Common myeloid progenitor, CD34-positive (primary cell): ENCODE results near the gene CCDC74A.
"Not testable (repeated sequence)": the region's sequence is repeated elsewhere in the genome, so short reads cannot be mapped to it uniquely, and the experiment has no call there.

Experiments
- CTCF ChIA-PET: fragments of 350-600 bp; sonication (Branson Sonifier 250); formaldehyde crosslinking; loops from one replicate; lab custom pipeline; 2021; ENCODE audit warnings: antibody characterized with exemption; lab: Charles Lee
- POLR2A ChIA-PET: fragments of 350-600 bp; sonication (Branson Sonifier 250); formaldehyde crosslinking; loops from one replicate; lab custom pipeline; 2021; ENCODE audit warnings: antibody characterized with exemption; lab: Charles Lee
- DNase-seq, 3 donors: peaks; one replicate each; pipeline versions ENCODE4 v3.0.0 to v3.0.0-alpha.2; 2013
- H3K27ac ChIP-seq, 2 experiments: 1 replicate in 1 of 2; 2 replicates in 1 of 2; pipeline ENCODE4 v1.7.0; 2013; ENCODE audit warnings: inconsistent platforms in 2 of 2, low read length in 2 of 2, mild to moderate bottlenecking in 2 of 2, low read depth in 1 of 2, moderate library complexity in 1 of 2; ENCODE audit not compliant: severe bottlenecking in 2 of 2, insufficient read depth in 1 of 2, poor library complexity in 1 of 2
- H3K27me3 ChIP-seq, 5 experiments: replicated peaks in 2 of 5; 1 replicate in 3 of 5; 2 replicates in 2 of 5; pipeline versions ENCODE4 v1.6.1 to v1.7.0; 2013; ENCODE audit warnings: low read length in 4 of 5, mild to moderate bottlenecking in 2 of 5, moderate library complexity in 2 of 5, inconsistent platforms in 1 of 5; ENCODE audit not compliant: insufficient read depth in 5 of 5, control insufficient read depth in 4 of 5
- H3K36me3 ChIP-seq, 4 experiments: 1 replicate in 2 of 4; 2 replicates in 2 of 4; pipeline versions ENCODE4 v1.6.1 to v1.7.0; 2013; ENCODE audit warnings: low read length in 3 of 4, control low read depth in 1 of 4, mild to moderate bottlenecking in 1 of 4; ENCODE audit not compliant: control insufficient read depth in 4 of 4, insufficient read depth in 4 of 4
- H3K4me1 ChIP-seq, 4 experiments: 1 replicate in 3 of 4; 2 replicates in 1 of 4; pipeline versions ENCODE4 v1.6.1 to v1.7.1; 2013; ENCODE audit warnings: low read length in 3 of 4, mild to moderate bottlenecking in 3 of 4, control low read depth in 1 of 4, inconsistent platforms in 1 of 4, moderate library complexity in 1 of 4; ENCODE audit not compliant: control insufficient read depth in 4 of 4, insufficient read depth in 4 of 4; ENCODE audit errors: control extremely low read depth in 1 of 4
- H3K4me3 ChIP-seq, 7 experiments: 1 replicate in 4 of 7; 2 replicates in 3 of 7; pipeline versions ENCODE4 v1.5.1 to v1.7.0; 2013; ENCODE audit warnings: mild to moderate bottlenecking in 7 of 7, low read length in 6 of 7, moderate library complexity in 6 of 7, inconsistent platforms in 2 of 7, low read depth in 2 of 7, control low read depth in 1 of 7; ENCODE audit not compliant: insufficient read depth in 4 of 7, control insufficient read depth in 1 of 7; ENCODE audit errors: extremely low read depth in 1 of 7
- H3K9me3 ChIP-seq, 5 experiments: 1 replicate in 4 of 5; 2 replicates in 1 of 5; pipeline versions ENCODE4 v1.6.1 to v1.7.1; 2013; ENCODE audit warnings: low read length in 4 of 5, mild to moderate bottlenecking in 2 of 5, inconsistent platforms in 1 of 5, low read depth in 1 of 5, moderate library complexity in 1 of 5; ENCODE audit not compliant: control insufficient read depth in 4 of 5, insufficient read depth in 2 of 5; ENCODE audit errors: control extremely low read depth in 1 of 5
- WGBS: methylation state at CpG from one replicate; pipeline ENCODE4 v1.1.5; 2013; ENCODE audit not compliant: insufficient coverage; 5-methylcytosine and 5-hydroxymethylcytosine counted together

The CCDC74A gene

GRCh38 chr2:131509615-131510014 lies 18.1 kb upstream of the CCDC74A start:
- ChIA-PET POLR2A (no interaction called here), CTCF (no interaction called here)
- Histone ChIP-seq H3K9me3 (no peaks in the 10 kb centered on the region), H3K4me1 (no peaks in the 10 kb centered on the region), H3K27me3 (no peaks in the 10 kb centered on the region), H3K4me3 (no peak overlapping the region), H3K27ac (no peak overlapping the region), H3K36me3 (peaks cover 5 to 63% (median 23%) of the 10 kb centered on the region in 4 experiments)
- 100% methylated on average over 1 of the region's 9 CpGs for WGBS
- DNase-seq, result no peak

DNA sequence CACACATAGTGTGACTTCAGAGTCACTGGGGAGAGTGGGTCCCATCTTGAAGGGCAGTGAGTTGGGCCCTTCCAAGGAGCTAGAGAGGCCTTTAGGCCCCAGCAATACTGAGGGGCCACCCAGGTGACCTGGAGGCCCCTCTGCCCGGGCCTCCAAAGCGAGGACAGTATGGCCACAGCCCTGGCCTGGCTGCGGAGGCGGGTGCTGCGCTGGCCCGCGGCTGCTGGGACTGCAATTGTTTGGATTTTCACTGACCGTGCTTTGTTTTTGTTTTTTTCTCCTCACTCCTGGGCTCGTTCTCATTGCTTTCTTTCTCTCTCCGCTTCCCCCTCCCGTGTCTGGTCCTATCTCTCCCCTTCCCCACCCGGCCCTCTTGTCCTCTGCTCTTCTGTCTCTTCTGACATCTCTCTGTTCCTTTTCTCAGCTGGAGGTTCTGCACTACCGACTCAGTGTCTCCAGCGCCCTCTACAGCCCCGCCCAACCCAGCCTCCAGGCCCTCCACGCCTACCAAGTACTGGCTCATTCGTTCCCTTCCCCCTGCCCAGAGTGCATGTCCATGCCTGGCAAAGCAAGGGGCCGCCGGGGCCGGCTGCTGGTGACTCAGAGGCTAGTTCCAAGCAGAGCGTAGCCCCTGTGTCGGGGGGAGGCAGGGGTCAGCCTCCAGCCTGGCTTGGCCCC lies 16.3 kb upstream of the CCDC74A start:
- H3K4me1 ChIP-seq, DNase-seq, POLR2A ChIA-PET, H3K27ac ChIP-seq, H3K27me3 ChIP-seq, H3K4me3 ChIP-seq, H3K9me3 ChIP-seq, CTCF ChIA-PET: not testable (repeated sequence)
- WGBS, result 94% methylated on average over 19 of the region's 22 CpGs
- H3K36me3 ChIP-seq, result peaks cover 2 to 55% (median 21%) of the 10 kb centered on the region in 4 experiments

DNA sequence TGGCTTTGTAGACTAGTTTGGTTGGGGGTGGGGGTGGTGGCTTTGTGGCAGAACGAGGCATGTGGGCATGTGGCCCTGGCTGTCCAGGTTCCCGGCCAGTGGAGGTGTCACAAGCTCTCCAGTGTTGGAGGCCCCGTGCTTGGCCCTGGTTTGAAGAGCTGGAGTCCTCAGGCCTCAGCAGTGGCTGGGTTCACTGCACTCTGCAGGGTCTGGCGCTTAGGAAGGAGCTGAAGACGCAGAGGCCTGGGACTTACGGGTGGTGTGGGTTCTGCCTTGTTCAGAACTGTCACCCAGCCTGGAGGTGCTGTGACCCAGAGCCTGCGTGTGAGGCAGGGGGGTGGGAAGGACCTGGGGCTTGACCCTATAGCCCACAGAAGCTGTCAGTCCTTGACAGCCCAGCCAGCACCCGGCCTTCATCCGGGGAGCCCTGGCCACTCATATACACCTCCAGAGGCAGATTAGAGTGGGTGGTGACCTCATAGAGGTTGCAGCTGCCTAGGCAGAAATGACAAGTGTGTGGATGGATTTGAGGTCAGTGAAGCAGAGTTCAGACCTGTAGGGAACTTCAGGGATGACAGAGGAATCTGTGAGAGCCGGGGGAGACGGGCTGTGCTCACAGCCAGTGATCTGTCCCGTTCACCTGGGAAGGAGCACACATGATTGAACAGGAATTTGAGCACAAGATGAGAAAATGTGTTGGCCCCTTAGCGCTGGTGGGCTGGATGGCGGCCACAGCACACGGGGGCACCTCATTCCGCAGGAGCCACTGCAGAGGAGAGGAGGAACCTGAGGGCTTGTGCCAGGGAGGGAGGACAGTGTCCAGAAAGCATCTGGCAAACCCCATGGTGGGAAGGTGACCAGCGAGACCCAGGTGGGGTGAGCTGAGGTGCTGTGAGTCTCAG lies 15.5 kb upstream of the CCDC74A start:
- H3K27ac ChIP-seq, H3K27me3 ChIP-seq, H3K4me3 ChIP-seq, CTCF ChIA-PET, POLR2A ChIA-PET, H3K4me1 ChIP-seq, H3K9me3 ChIP-seq, DNase-seq: not testable (repeated sequence)
- WGBS, result 98% methylated on average over 8 of the region's 17 CpGs
- peaks cover 2 to 52% (median 20%) of the 10 kb centered on the region in 4 experiments for H3K36me3 ChIP-seq

DNA sequence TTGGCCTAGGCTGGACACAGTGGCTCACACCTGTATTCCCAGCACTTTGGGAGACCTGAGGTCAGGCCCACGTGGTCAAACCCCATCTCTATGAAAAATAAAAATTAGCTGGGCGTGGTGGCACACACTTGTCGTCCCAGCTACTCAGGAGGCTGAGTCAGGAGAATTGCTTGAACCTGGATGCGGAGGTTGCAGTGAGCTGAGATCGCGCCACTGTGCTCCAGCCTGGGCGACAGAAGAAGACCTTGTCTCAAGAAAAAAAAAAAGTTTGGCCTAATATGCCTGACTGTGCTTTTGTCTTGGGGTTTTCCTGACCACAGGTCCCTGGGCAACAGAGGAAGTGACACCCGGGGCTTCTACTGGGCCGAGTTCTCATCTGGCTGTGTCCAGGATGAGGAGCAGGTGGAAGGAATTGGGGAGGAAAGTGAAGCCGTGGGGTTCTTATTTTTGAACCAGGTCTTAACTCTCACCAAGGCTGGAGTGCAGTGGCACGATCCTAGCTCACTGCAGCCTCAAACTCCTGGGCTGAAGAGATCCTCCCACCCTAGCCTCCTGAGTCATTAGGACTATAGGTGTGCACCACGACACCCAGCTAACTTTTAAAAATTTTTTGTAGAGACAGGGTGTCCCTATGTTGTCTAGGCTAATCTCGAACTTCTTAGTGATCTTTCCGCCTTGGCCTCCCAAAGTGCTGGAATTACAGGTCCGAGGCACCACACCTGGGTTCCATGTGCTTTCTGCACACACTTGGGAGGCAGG lies 13.1 kb upstream of the CCDC74A start:
- H3K27me3 ChIP-seq, H3K9me3 ChIP-seq, H3K4me1 ChIP-seq, POLR2A ChIA-PET, H3K4me3 ChIP-seq, H3K27ac ChIP-seq: not testable (repeated sequence)
- CTCF ChIA-PET, result interaction anchor here (0.7 to 1.1 kb wide), 2 partner anchors 21 to 1477 kb away, joined by 3 read pairs; no protein-coding TSS in a partner anchor
- H3K36me3 ChIP-seq, result peaks cover under 1 to 49% (median 21%) of the 10 kb centered on the region in 4 experiments
- 88% methylated on average over 9 of the region's 15 CpGs for WGBS
- DNase-seq, result peak in 2 of 3 donors; percentile 35 to 41

GRCh38 chr2:131515235-131515634 lies 12.5 kb upstream of the CCDC74A start:
- POLR2A ChIA-PET, H3K9me3 ChIP-seq, DNase-seq, H3K27ac ChIP-seq, H3K4me3 ChIP-seq, H3K27me3 ChIP-seq, H3K4me1 ChIP-seq: not testable (repeated sequence)
- peaks cover 0 to 48% (median 20%) of the 10 kb centered on the region in 4 experiments for H3K36me3 ChIP-seq
- CTCF ChIA-PET, result interaction anchor here (0.7 kb wide), 1 partner anchor 1476 kb away, joined by 3 read pairs; no protein-coding TSS in a partner anchor
- WGBS, result 94% methylated on average over 5 of the region's 14 CpGs

DNA sequence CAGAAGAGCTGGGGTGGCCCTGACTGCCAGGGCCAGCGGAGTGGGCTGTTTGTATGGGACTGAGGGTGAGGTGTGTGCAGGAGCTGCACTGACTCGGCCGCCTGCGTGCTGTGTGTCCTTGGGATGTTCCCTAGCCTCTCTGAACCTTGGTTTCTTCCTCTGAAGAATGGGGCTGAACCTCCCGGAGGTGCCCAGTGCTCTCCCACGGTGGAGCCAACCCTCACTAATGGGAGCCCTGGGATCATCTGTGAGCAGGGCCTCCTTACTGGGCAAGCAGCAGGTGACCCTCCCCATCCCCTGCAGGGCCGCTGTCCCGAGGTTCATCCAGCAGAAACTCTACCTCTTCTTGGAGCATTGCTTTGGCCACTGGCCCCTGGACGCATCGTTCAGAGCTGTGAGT lies 11.7 kb upstream of the CCDC74A start:
- 100% methylated on average over 4 of the region's 10 CpGs for WGBS

More for the DNA sequence above, 11.7 kb upstream of the CCDC74A start:
- no peaks in the 10 kb centered on the region for H3K27me3 ChIP-seq
- CTCF ChIA-PET, result no interaction called here
- no peak overlapping the region for H3K4me3 ChIP-seq
- H3K27ac ChIP-seq, result no peak overlapping the region
- no peak for DNase-seq
- H3K36me3 ChIP-seq, result peaks cover 0 to 53% (median 21%) of the 10 kb centered on the region in 4 experiments
- no peaks in the 10 kb centered on the region for H3K4me1 ChIP-seq
- H3K9me3 ChIP-seq, result no peaks in the 10 kb centered on the region
- POLR2A ChIA-PET, result no interaction called here
